Gastrocnemius medialis (tissue), 4 donors: Measurements from ENCODE around the gene TTLL9.

ENCODE experiments used
- POLR2A ChIP-seq, 2 donors: fragments of 450-650 bp; IDR thresholded peaks; one replicate each; pipeline ENCODE4 v1.6.1; 2017; ENCODE audit warnings: antibody characterized with exemption in 2 of 2, mild to moderate bottlenecking in 2 of 2, moderate library complexity in 2 of 2
- TF ChIP-seq, protein P1 (sequence below), 5 experiments: fragments of 450-650 bp in 3 of 5; fragments of 200-600 bp in 2 of 5; sonication (generic) in 2 of 5; IDR thresholded peaks in 4 of 5; conservative IDR thresholded peaks in 1 of 5; 1 replicate in 4 of 5; 2 replicates in 1 of 5; pipeline ENCODE4 v1.5.1; 2016 to 2019; ENCODE audit warnings: antibody characterized with exemption in 5 of 5, mild to moderate bottlenecking in 3 of 5, moderate library complexity in 3 of 5

DNA sequence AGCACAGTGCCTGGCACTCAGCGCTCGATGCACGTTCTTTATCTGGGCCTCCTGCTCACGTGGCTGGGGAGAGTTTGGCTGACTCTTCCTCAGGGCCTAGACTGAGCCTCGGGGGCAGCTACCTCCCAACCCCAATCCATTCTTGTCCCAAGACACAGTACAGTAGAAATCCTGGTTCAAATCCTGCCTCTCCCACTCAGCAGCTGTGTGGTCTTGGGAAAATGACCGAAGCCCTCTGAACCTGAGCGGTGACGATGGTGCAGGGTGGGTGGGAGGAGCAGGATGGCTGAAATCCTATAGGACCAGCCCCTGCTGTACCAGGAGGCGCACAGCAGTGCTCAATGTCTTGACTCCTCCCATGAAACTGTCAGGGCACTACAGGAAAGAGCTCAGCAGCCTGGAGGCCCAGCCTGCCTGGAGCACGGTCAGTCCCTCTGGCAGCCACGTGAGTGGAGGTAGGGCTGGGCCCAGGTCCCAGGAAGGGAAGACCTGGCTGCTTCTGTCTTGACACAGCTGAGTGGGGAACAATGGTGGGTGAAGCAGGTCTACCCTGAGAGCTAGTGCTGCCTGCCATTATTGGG is 49.9 kb downstream of the TTLL9 start:
- no peak for TF ChIP-seq POLR2A (IDR thresholded peaks at IDR 0.05)
- TF ChIP-seq, protein P1, sequence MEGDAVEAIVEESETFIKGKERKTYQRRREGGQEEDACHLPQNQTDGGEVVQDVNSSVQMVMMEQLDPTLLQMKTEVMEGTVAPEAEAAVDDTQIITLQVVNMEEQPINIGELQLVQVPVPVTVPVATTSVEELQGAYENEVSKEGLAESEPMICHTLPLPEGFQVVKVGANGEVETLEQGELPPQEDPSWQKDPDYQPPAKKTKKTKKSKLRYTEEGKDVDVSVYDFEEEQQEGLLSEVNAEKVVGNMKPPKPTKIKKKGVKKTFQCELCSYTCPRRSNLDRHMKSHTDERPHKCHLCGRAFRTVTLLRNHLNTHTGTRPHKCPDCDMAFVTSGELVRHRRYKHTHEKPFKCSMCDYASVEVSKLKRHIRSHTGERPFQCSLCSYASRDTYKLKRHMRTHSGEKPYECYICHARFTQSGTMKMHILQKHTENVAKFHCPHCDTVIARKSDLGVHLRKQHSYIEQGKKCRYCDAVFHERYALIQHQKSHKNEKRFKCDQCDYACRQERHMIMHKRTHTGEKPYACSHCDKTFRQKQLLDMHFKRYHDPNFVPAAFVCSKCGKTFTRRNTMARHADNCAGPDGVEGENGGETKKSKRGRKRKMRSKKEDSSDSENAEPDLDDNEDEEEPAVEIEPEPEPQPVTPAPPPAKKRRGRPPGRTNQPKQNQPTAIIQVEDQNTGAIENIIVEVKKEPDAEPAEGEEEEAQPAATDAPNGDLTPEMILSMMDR (IDR thresholded peaks at IDR 0.05 in 4 of 5, conservative IDR thresholded peaks at IDR 0.05 in 1 of 5): no peak
